Right lobe of liver (tissue), 4 donors: ENCODE data around the gene TRAF6.

Experiments used
- CTCF ChIP-seq, 4 donors: fragments of 200-600 bp in 3 of 4; fragments of 450-650 bp in 1 of 4; IDR thresholded peaks; one replicate each; pipeline versions ENCODE4 v1.5.1 to v1.8.0; 2016 to 2022; ENCODE audit warnings: antibody characterized with exemption in 4 of 4, mild to moderate bottlenecking in 2 of 4
- POLR2A ChIP-seq: fragments of 450-650 bp; IDR thresholded peaks from one replicate; pipeline ENCODE4 v1.6.1; 2017; ENCODE audit warnings: antibody characterized with exemption, mild to moderate bottlenecking
- donor health status: DM: no; HTN: no; CAD: no.
- donor health status: DM: no; HTN: no; CAD: no.
- donor health status: DM: no; HTN: yes; CAD: no.

- no peak for TF ChIP-seq CTCF (IDR thresholded peaks at IDR 0.05)
- TF ChIP-seq POLR2A, result no peak
Observed at GRCh38 chr11:36480833-36481232, 29.2 kb downstream of the TRAF6 start.
